Measurements from ENCODE around the gene PRKCE.

Gene PRKCE

GRCh38 chr2:45826460-45826859 is 175.0 kb downstream of the PRKCE start:
- Mint-ChIP-seq H3K36me3 (peaks cover 16% of the 10 kb centered on the region), H3K27me3 (no peaks in the 10 kb centered on the region), H3K4me1 (ENCODE audit: low read depth) (peaks cover 10% of the 10 kb centered on the region), H3K27ac (no peak overlapping the region), H3K4me3 (no peak overlapping the region), H3K9me3 (ENCODE audit: low read depth) (peaks cover 15% of the 10 kb centered on the region)

GRCh38 chr2:45826884-45827635 is 175.6 kb downstream of the PRKCE start:
- Mint-ChIP-seq H3K27ac (no peak overlapping the region), H3K9me3 (ENCODE audit: low read depth) (peaks cover 15% of the 10 kb centered on the region), H3K27me3 (no peaks in the 10 kb centered on the region), H3K36me3 (peaks cover 16% of the 10 kb centered on the region), H3K4me1 (ENCODE audit: low read depth) (peaks cover 10% of the 10 kb centered on the region), H3K4me3 (no peak overlapping the region)

DNA sequence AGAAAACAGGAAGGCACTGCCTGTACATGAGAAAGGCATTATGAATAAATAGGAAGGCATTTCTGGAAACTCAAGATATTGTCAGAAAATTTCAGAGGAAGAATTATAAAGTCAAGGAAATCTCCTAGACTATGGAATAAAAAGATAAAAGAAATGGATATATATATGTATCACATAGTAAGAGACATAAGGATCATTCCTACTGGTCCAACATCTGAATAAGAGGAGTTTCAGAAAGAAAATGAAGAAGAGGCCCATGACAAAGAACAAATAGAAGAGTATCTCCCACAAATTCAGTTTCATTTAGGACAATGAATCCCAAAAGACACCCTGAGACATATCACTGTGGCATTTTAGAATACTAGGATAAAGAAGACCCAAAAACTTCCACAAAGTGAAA is 178.8 kb downstream of the PRKCE start:
- Mint-ChIP-seq H3K4me1 (ENCODE audit: low read depth) (peaks cover 2% of the 10 kb centered on the region), H3K36me3 (peaks cover 18% of the 10 kb centered on the region), H3K27me3 (no peaks in the 10 kb centered on the region), H3K27ac (no peak overlapping the region), H3K4me3 (no peak overlapping the region), H3K9me3 (ENCODE audit: low read depth) (peaks cover 15% of the 10 kb centered on the region)

- peaks cover 18% of the 10 kb centered on the region for H3K36me3 Mint-ChIP-seq
- no peaks in the 10 kb centered on the region for H3K4me1 Mint-ChIP-seq (ENCODE audit: low read depth)
Measured at GRCh38 chr2:45833301-45833967, 182.0 kb downstream of the PRKCE start.

GRCh38 chr2:45833968-45834344 is 182.5 kb downstream of the PRKCE start:
- Mint-ChIP-seq H3K27me3 (no peaks in the 10 kb centered on the region), H3K27ac (no peak overlapping the region), H3K4me3 (no peak overlapping the region), H3K4me1 (ENCODE audit: low read depth) (no peaks in the 10 kb centered on the region), H3K36me3 (peaks cover 18% of the 10 kb centered on the region), H3K9me3 (ENCODE audit: low read depth) (peaks cover 15% of the 10 kb centered on the region)

More at GRCh38 chr2:45833301-45833967, 182.0 kb downstream of the PRKCE start:
- no peaks in the 10 kb centered on the region for H3K27me3 Mint-ChIP-seq
- H3K9me3 Mint-ChIP-seq (ENCODE audit: low read depth) = peaks cover 15% of the 10 kb centered on the region
- no peak overlapping the region for H3K27ac Mint-ChIP-seq
- H3K4me3 Mint-ChIP-seq = no peak overlapping the region

- Mint-ChIP-seq H3K4me3 (no peak overlapping the region), H3K27ac (no peak overlapping the region), H3K36me3 (peaks cover 16% of the 10 kb centered on the region), H3K9me3 (ENCODE audit: low read depth) (peaks cover 15% of the 10 kb centered on the region), H3K4me1 (ENCODE audit: low read depth) (no peaks in the 10 kb centered on the region), H3K27me3 (no peaks in the 10 kb centered on the region)
Measured at GRCh38 chr2:45834372-45834771, 182.9 kb downstream of the PRKCE start.

GRCh38 chr2:45834858-45835257 is 183.4 kb downstream of the PRKCE start:
- Mint-ChIP-seq H3K9me3 (ENCODE audit: low read depth) (peaks cover 15% of the 10 kb centered on the region), H3K27ac (no peak overlapping the region), H3K4me1 (ENCODE audit: low read depth) (no peaks in the 10 kb centered on the region), H3K36me3 (peaks cover 16% of the 10 kb centered on the region), H3K4me3 (no peak overlapping the region), H3K27me3 (no peaks in the 10 kb centered on the region)

- H3K27ac Mint-ChIP-seq = no peak overlapping the region
- peaks cover 3% of the 10 kb centered on the region for H3K36me3 Mint-ChIP-seq
- no peaks in the 10 kb centered on the region for H3K27me3 Mint-ChIP-seq
- no peaks in the 10 kb centered on the region for H3K4me1 Mint-ChIP-seq (ENCODE audit: low read depth)
- peaks cover under 1% of the 10 kb centered on the region for H3K9me3 Mint-ChIP-seq (ENCODE audit: low read depth)
- no peak overlapping the region for H3K4me3 Mint-ChIP-seq
Measured at GRCh38 chr2:45836316-45836715, 184.8 kb downstream of the PRKCE start.

DNA sequence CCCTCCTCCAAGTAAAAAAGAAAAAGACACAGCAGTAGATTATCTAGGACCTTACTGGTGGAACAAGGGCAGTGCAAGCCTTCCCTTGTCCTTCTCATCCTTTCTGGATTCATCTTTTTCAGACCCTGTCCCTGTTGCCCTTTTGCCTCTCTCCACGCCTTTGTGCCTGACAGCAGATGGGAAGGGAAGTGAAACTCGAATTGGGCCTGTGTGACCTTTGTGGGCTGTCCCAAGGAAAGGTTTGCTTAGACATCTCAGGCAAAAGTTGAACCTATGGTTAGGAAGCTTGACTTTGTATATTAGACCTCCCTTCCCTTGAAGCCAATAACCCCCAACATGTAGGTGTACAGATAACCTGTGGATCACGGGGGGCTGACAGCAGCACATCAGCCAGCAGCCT is 185.3 kb downstream of the PRKCE start:
- Mint-ChIP-seq H3K36me3 (peaks cover 2% of the 10 kb centered on the region), H3K27ac (no peak overlapping the region), H3K4me3 (no peak overlapping the region), H3K4me1 (ENCODE audit: low read depth) (no peaks in the 10 kb centered on the region), H3K9me3 (ENCODE audit: low read depth) (no peaks in the 10 kb centered on the region), H3K27me3 (no peaks in the 10 kb centered on the region)

GRCh38 chr2:45837812-45838341 is 186.4 kb downstream of the PRKCE start:
- H3K27me3 Mint-ChIP-seq = no peaks in the 10 kb centered on the region
- peaks cover 4% of the 10 kb centered on the region for H3K4me1 Mint-ChIP-seq (ENCODE audit: low read depth)
- H3K27ac Mint-ChIP-seq = no peak overlapping the region
- no peak overlapping the region for H3K4me3 Mint-ChIP-seq
- H3K36me3 Mint-ChIP-seq = peaks cover 2% of the 10 kb centered on the region
- H3K9me3 Mint-ChIP-seq (ENCODE audit: low read depth) = no peaks in the 10 kb centered on the region

GRCh38 chr2:45839508-45840251 is 188.2 kb downstream of the PRKCE start:
- H3K4me3 Mint-ChIP-seq = no peak overlapping the region
- no peaks in the 10 kb centered on the region for H3K9me3 Mint-ChIP-seq (ENCODE audit: low read depth)
- H3K27me3 Mint-ChIP-seq = no peaks in the 10 kb centered on the region
- peaks cover 12% of the 10 kb centered on the region for H3K4me1 Mint-ChIP-seq (ENCODE audit: low read depth)
- H3K36me3 Mint-ChIP-seq = no peaks in the 10 kb centered on the region
- no peak overlapping the region for H3K27ac Mint-ChIP-seq

- Mint-ChIP-seq H3K27me3 (no peaks in the 10 kb centered on the region), H3K4me3 (no peak overlapping the region), H3K9me3 (ENCODE audit: low read depth) (no peaks in the 10 kb centered on the region), H3K27ac (no peak overlapping the region), H3K4me1 (ENCODE audit: low read depth) (peaks cover 12% of the 10 kb centered on the region), H3K36me3 (no peaks in the 10 kb centered on the region)
Measured at GRCh38 chr2:45840481-45840880, 189.0 kb downstream of the PRKCE start.

DNA sequence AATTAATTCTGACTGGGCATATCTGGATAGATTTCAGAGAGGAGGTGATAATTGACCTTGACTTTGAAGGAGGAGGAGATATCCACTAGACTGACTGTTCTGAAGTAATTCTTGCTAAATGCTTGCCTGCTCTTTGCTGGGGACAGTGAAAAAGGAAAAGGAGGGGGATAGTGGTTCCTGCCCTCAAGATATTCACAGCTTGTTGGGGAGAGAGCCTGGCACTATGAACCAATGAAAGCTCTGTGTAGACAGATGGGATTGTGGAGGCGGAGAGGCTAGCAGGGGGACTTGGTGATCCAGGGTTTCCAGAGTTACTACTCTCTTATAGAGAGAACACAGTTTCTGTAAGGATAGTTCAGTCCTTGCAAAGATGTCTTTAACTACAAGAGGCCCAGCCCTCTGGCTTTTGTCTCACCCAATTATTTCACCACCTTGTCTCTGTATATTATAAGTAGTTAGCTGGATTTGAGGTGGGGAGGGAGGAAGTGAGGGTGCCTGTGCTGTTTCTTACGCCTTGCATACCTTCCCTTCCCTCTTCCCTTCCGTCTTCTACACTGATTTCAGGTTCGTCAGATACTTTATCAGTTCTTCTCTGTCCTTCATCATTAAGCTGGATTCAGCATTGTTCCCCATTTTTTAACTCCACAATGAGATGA is 190.4 kb downstream of the PRKCE start:
- no peak overlapping the region for H3K27ac Mint-ChIP-seq
- peaks cover 12% of the 10 kb centered on the region for H3K4me1 Mint-ChIP-seq (ENCODE audit: low read depth)

GRCh38 chr2:45843136-45843535 is 191.7 kb downstream of the PRKCE start:
- no peak overlapping the region for H3K27ac Mint-ChIP-seq
- H3K9me3 Mint-ChIP-seq (ENCODE audit: low read depth) = no peaks in the 10 kb centered on the region
- no peaks in the 10 kb centered on the region for H3K27me3 Mint-ChIP-seq
- H3K4me3 Mint-ChIP-seq = no peak overlapping the region
- H3K36me3 Mint-ChIP-seq = peaks cover 11% of the 10 kb centered on the region
- peaks cover 12% of the 10 kb centered on the region for H3K4me1 Mint-ChIP-seq (ENCODE audit: low read depth)

More for the DNA sequence above, 190.4 kb downstream of the PRKCE start:
- peaks cover 3% of the 10 kb centered on the region for H3K36me3 Mint-ChIP-seq
- H3K4me3 Mint-ChIP-seq = no peak overlapping the region
- H3K9me3 Mint-ChIP-seq (ENCODE audit: low read depth) = no peaks in the 10 kb centered on the region
- H3K27me3 Mint-ChIP-seq = no peaks in the 10 kb centered on the region

Measured in activated naive CD8-positive, alpha-beta T cell (primary cell).